GM18868 (cell line): Measurements from ENCODE around the gene BAG3.
"Not testable (repeated sequence)": the region's sequence is repeated elsewhere in the genome, so short reads cannot be mapped to it uniquely, and the experiment has no call there.

Experiments
- ATAC-seq: cut with Tn5 transposase; IDR thresholded peaks from one replicate; pipeline ENCODE4 v1.9.1; 2021; ENCODE audit warnings: mild to moderate bottlenecking, moderate library complexity; ENCODE audit not compliant: unreplicated experiment

Gene BAG3

DNA sequence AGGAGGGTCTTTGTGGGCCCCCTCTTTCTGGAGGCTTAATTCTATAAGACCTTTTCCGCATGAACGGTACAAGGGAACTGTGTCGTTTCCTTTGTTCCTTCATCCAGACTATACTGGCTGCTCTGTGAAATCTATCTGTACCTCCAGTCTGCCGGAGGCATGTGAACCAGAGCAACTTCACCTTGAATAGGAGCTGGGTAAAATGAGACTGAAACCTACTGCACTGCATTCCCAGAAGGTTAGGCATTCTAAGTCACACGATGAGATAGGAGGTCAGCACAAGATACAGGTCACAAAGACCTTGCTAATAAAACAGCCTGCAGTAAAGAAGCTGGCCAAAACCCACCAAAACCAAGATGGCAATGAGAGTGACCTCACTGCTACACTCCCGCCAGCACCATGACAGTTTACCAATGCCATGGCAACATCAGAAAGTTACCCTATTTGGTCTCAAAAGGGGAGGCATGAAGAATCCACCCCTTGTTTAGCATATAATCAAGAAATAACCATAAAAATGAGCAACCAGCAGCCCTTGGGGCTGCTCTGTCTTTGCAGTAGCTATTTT, 37.9 kb downstream of the BAG3 start:
- ATAC-seq, result no peak

DNA sequence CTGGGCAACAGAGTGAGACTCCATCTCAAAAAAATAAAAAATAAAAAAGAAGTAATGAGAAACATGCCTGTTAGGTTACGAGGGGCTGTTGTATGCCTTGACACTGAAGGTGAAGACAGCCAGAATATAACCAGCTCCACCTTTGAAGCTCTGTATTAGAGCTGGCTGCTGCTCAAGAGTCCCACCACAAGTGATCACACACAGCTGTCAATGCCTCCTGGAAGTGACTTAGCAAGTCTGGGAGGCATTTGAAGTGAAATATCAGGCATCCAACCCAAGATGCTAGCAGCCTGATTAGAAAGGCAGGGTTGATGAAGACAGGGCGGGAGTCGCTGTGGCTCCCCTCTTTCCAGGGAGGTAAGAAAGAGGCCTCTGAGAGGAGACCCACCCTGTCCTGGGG, 40.5 kb downstream of the BAG3 start:
- ATAC-seq, result no peak

DNA sequence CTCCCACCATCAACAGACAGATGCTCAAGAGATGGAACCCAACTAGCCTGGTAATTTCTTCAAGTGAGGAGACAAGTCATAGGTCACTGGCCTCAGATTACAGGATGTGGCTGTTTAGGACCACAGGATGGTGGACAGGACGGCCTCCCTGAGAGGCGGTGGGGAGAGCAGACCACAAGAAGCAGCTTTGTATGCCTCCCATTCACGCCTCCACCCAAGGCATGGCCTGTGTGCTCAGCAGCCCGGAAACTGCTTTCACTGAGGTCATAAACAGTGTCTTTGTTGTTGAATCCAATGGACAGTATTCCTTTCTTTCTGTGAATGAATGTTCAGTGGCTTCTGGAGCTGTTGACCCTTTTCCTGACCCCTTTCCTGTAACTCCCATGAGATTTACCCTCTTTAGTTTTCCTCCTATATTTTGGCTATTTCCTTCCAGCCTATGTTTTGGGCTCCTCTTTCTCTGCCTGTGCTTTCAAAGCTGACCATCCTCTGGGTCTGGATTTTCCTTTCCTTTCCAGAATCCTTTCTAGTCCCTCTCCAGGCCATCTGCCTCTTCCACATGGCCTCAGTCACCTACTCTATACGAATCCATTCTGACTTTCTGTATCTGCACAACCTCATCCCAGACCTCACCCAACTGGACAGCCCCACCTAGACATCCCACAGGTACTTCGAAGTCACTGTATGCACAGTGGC, 42.2 kb downstream of the BAG3 start:
- ATAC-seq, result no peak

DNA sequence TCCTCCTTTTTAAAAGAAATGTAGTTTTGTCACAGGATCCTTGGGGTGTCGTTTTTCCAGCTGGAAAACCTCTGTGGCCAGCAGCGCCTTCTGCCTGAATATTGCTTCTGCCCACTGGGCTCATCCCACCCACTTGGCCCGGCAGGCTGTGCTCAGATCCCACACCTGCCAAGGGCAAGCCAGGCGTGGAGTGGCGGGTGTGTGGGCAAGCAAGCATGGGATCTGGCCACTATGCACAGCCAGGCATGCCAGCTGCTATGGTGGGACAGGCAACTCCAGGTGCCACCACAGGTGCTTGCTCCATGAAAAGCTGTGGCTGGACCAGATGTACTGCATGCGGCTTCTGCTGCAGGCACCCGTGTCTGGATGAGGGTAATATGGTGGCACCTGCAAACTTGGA, 43.4 kb downstream of the BAG3 start:
- no peak for ATAC-seq

DNA sequence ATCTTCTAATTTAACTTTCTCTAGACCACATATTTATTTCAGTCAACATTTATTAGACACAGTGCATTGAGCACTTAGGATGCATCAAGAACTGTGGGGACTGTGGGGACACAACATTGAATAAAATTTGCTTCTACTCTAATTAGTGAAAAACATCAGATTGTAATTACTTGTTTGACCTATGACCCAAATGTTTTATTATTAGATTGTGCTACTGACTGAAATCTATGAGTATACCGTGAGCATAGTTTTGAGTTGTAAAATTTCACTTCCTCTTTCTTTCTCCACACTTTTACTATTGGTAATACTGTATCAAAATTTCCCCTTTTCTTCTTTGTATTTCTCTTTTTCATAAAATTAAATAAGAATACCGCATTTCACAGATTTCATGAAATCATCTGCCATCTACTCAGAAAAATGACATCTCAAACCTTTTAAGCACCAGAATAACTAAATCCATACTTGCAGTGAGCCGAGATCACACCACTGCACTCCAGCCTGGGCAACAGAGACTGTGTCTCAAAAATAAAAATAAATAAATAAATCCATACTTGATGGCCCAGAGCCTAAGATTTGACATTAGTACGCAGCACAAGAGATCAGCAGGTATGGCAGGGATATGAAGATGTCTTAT, 49.3 kb downstream of the BAG3 start:
- peak; percentile 61 for ATAC-seq

DNA sequence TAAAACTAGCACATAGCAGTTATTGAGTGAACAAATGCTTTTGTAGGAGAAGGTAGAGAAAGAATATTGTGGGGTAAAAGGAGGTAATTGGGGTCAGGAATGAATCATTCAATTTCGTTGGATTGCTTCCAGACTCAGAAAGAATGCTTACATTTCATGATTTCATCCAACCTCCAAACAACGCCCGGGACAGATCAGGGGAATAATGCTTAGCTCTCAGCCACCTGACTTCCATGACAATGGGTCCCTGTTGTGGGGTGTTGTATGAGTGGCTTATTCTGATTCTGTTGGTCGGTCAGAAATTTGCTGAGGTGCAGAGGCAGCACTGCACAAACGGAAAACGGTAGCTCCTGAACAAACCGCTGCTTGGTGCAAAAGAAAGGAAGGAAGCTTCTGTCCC, 50.7 kb downstream of the BAG3 start:
- no peak for ATAC-seq

DNA sequence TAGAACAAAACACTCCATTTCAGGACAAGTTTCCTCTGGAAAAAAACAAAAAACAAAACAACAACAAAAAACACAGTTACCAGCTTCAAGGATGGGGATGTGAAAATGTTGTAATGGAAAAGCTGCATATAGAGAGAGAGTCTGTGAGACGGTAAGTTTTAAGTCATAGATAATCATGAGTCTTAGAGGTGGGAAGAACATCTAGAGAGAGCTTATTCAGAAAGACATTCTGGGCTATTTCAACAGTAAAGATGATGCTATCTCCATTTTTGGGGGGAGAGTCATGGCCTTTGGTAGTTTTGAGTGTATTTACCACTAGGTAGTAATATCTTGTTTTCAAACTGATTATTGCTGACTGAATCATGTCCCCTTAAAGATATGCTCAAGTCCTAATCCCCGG, 51.4 kb downstream of the BAG3 start:
- no peak for ATAC-seq

DNA sequence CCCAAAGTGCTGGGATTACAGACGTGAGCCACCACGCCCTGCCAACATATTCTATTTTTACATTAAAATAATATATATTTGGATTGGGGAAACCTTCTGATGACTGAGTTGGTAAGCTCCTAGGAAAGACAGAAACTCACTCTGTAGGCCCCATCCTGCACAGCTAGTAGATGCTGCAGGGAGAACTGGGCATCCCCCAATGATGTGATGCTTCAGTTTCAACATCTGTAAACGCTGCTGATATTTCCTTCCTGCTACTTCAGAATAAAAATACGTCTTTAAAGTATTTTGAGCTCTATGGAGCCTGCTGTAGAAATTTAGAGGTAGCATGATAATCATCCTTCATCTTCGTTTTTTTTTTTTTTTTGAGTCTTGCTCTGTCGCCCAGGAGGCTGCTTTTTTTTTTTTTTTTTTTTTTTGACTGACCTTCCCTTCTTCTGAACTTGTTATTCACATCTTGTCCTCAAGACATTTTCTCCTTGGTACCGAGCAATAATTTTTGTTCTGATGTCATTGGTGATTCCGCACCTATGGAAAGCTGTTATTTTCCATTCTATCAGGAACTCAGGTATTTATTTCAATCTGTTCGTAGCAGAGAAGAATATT, 52.8 kb downstream of the BAG3 start:
- no peak for ATAC-seq

DNA sequence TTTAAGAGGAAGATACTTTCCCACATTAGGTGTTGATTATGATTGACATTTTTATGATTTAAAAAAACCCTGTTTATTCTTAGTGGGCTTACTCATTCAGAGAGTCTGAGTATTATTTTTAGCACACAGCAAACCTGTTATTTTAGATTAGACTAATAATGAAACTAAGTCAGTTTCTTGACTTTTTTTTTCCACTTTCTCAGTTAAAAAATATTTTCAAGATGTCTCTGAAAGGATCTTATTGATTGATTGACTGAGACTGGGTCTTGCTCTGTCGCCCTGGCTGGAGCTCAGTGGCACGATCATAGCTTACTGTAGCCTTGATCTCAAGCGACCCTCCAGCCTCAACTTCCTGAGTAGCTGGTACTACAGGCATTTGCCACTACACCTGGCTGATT, 54.3 kb downstream of the BAG3 start:
- ATAC-seq, result peak; percentile 48

DNA sequence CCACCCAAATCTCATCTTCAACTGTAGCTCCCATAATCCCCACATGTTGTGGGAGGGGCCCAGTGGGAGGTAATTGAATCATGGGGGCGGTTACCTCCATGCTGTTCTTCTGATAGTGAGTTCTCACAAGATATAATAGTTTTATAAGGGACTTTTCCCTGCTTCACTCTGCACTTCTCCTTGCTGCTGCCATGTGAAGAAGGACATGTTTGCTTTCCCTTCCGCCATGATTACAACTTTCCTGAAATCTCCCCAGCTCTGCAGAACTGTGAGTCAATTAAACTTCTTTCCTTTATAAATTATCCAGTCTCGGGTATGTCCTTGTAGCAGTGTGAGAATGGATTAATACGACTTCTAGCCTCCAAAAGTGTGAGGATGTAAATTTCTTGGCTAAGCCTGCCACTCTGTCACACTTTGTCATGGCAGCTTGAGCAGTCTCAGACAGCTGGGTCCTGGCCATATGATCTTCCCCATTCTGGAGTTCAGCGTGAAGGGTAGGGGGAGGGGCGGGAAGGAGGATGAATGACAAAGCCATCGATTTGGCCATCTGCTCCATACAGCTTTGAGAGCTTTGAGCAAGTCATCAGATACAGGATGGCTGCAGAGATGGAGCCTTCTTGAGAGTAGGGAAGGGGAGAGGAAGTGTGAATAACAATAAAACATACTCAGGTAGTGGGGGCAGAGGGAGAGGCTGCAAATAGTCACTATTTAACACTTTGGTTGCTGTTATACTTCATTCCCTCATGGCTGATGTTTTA, 55.5 kb downstream of the BAG3 start:
- ATAC-seq, result no peak

DNA sequence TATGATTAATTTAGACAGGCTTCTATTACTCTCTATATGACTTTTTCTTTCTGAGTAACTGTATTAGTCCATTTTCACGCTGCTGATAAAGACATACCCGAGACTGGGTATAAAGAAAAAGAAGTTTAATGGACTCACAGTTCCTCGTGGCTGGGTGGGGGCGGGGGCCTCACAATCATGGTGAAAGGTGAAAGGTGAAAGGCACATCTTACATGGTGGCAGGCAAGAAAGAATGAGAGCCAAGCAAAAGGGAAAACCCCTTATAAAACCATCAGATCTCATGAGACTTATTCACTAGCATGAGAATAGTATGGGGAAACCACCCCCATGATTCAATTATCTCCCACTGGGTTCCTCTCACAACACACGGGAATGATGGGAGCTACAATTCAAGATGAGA, 56.2 kb downstream of the BAG3 start:
- not testable (repeated sequence) for ATAC-seq

DNA sequence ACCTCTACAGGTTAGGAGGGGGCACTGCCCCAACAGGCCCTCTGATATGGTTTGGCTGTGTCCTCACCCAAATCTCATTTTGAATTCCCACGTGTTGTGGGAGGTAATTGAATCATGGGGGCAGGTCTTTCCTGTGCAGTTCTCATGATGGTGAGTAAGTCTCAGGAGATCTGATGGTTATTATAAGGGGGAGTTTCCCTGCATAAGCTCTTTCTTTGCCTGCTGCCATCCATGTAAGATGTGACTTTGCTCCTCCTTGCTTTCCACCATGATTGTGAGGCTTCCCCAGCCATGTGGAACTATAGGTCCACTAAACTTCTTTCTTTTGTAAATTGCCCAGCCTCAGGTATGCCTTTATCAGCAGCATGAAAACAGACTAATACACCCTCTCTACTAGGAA, 59.8 kb downstream of the BAG3 start:
- ATAC-seq, result not testable (repeated sequence)

DNA sequence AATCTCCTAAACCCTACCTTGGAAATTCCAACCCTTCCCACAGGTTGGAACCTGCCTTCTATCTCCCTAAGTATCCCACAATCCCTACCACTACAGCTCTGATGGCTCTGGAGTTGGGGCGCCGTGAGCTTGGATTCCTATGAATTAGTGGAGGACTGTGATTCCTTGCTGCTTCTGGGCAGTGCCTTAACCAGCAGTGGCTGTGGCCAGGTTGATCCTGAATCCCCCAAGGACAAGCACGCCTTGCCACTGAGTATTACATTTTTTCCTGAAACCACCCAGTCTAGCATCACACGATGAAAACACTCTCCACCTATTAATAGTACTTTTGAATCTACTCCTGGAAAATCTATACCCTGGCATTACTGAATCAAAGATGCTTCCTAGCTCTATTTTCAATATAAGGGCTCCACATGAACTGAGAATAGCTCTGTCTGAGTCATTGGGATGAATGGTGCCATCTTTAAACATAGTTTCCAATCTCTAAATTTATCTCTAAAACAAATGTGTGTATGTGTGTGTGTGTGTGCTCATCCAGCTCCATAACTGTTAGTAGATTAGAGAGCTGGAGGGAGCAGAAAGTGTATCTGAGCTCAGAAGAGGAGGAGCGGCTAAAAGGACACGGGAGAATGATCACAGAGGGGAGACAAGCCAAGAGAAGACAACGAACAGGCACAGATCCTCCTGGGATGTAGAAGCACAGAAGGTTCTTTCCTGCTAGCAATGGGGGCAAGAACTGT, 62.7 kb downstream of the BAG3 start:
- ATAC-seq, result no peak

DNA sequence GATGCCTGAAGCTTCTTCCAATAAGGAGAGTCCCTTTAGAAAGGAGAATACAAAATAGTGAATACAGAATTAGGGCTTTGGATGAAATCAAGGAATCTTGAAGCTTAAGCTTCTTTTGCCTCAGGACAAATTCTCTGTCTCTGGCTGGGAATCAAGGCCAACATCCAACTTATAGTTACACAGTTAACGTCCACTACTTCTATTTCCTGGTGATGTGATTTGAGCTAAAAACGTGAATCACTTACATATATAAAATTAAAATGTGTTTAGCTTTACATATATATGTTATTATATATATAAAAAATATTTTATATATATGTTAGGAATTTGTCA, 63.3 kb downstream of the BAG3 start:
- ATAC-seq, result no peak

DNA sequence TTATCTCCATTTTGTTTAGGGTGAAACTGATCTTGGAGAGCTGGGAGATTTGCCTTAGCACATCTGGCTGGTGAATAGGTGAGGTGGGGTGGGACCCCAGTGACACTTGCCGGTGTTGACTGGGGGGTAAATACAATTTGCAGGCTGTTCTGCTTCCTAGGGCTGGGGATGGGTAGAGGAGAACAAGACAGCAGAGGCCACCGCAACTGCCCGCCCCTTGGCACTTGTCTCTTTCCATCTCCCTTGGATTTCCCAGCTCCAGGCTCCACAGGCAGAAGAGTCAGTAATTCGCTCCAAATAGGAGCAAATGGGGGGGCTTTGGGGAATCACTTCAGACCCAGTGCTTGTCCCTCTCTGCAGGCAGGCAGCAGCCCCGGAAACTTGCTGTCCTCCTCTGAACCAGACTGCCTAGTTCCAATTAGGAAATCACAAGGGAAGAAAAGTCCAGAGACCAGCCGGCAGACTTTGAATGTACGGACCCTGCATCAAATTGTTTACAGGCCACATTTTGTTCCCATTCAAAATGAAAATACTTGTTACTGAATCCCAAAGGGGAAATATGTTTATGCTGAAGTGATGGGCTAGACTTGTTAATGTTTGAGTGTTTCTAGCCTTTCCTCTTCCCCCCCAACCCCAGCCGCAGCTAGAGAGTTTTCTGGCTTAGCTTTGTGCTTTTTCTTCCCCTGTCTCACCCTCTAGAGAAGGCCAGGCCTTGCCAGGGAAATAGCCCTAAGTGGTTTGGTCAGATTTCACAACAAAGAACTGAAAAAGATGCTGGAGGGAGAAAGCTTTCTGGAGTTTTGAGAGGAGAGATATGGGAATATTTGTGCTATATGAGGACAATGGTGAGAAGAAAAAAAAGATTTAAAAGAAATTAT, 64.7 kb downstream of the BAG3 start:
- ATAC-seq, result no peak

DNA sequence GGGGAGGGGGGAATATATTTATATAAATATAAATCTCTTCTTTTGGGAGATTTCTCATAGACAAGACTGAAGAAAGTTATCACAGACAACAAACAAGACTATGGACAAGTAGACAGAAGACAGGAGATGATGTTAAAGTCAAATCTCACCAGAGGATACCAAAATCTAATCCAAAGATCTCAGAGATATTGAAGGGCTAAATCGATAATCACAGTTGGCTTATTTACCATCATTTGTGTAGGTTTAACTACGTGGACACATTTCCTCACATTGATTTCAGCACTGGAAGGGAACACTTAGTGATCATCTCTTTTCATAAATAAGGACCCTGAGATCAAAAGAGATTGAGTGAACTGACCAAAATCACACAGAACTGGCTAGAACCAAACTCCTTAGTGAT, 72.0 kb downstream of the BAG3 start:
- ATAC-seq, result no peak

DNA sequence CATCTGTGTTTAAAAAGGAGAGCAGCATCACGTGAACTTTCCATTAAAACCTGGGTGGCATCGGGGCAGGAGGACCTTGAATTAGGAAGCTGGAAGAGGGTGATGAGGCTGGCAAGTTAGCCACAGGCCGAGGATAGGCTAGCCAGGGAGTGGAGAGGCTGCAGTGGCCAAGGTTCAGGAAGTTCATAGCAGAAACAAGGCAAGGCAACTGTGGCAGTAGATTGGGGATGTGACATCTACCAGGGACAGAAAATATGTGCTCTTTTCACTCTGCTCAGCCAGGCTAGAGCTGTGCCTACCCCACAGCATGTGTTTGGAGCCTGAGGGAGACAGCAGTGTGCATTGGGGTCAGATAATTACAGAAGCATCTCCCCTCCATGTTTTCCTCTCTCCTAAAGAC, 72.4 kb downstream of the BAG3 start:
- no peak for ATAC-seq

DNA sequence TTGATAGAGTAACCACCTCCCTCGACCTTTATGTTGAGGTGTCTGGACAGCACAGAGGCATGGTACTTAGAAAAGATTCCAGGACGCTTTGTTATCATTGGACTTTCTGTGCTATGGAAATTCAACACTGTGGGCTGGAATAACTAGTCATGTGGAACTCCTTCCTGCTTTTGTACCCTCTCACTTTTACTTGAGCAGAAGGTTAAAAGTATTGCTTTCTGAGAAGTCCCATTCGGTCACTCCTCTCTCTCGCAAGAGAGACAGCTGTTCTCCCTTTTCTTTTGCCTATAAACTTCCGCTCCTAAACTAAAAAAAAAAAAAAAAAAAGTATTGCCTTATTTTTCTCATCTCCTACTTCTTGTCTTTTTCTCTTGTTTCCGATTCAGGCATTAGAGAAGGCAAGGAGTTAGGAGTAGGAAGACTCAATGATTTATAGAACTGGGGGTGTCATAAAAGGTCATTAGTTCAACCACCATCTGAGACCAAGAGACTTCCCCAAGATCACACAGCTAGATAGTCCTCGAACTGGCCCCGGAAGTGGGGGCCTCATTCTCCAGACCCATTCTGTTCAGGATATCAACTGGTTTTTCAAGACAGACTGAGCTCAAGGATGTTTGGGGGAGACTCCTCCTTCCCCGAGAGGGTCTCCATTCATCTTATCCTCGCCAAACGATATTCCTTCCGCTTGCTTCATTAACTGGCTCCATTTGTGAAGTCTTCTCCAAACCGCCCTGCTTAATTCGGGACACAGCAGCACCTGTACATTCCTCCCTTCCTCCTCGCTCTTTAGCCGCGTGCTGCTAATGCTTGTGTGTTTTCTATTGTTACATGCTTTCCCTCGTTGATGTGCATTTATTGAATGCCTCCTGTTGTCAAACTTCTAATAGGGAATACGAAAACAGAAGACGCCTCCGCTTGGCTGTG, 73.7 kb downstream of the BAG3 start:
- no peak for ATAC-seq

DNA sequence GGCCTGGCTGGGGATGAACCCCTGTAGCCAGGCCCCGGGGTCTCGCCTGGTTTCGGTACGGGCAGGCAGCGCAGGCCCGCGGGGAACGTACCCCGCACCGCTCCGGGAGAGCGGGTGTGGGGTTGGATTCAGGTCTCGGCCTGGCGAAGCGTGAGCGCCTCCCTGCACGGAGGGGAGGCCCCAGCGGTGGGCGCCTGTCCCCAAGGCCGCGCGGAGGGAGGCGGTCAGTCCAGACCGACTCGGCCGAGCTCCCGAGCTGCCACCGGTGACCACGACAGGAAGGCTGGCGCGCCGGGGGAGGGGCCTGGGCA, 74.3 kb downstream of the BAG3 start:
- no peak for ATAC-seq
